ENCODE data around the gene RPS27L.

Gene RPS27L

DNA sequence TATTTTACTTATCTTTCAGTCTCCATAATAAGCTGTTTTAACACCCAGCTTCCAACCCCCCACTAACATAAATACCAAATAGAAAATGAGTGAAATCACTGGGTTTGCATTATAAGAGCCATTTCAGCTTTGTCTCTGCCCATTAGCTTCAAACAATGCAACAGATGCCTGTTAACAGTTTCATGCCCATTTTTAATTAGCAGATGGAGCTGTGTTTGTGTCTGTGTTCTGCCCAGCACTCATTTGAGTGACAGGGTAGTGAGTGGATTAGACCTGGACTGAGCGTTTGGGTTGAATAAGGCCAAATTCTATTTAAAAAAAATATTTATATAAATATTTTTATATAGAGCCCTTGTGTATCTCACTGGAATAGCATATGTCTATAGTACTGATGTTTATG, 39.6 kb upstream of the RPS27L start:
- peaks cover 56 to 97% (median 60%) of the 10 kb centered on the region in 10 experiments for H3K4me1 ChIP-seq
- no peaks in the 10 kb centered on the region for H3K27me3 ChIP-seq
- H3K36me3 ChIP-seq: peaks cover 18 to 42% (median 29%) of the 10 kb centered on the region in 11 experiments; a peak in 19 of 22 replicates
- H3K27ac ChIP-seq: no peak overlapping the region; a peak in 1 of 22 replicates
- H3K4me2 ChIP-seq: peak overlapping the region in 1 of 11 experiments; percentile 93; a peak in 1 of 22 replicates
- H4K20me1 ChIP-seq: peaks cover 0 to 100% (median 5%) of the 10 kb centered on the region in 11 experiments; a peak in 9 of 22 replicates
- peaks cover 0 to 6% (median 0%) of the 10 kb centered on the region in 11 experiments; a peak in 3 of 22 replicates for H3K9me3 ChIP-seq (replicated peaks in 1 of 11)
- no peak overlapping the region for H3K4me3 ChIP-seq
- H3K9ac ChIP-seq: no peak overlapping the region
- TF ChIP-seq Cebpa-rat (IDR thresholded peaks at IDR 0.05): no peak

DNA sequence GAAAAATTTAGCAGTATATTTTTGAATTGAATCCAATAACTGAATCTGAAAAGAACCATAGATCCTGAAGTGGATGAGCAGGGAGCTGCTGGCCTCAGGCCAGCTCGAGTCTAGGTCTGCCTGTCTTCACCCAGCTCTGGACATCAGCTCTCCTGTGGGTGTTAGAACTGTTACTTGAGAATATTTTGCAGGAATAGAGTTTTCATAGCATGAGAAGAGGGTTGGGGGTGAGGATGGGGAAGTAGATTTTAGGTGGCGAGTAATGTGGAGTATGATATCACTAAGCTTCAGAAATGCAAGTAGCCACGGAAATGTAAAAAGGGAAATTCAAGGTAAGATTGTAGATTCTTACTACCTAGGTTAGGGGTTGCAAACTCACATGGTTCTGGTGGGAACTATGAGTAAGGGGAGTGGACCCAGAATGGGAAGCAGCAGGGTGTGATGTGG, 38.3 kb upstream of the RPS27L start:
- H3K27ac ChIP-seq: peak overlapping the region in 8 of 11 experiments; percentile 11 to 81 (median 28); a peak in 12 of 22 replicates
- H4K20me1 ChIP-seq: peaks cover 0 to 100% (median 5%) of the 10 kb centered on the region in 11 experiments; a peak in 9 of 22 replicates
- peaks cover 58 to 94% (median 64%) of the 10 kb centered on the region in 10 experiments for H3K4me1 ChIP-seq
- H3K4me2 ChIP-seq: peak overlapping the region; percentile 62 to 96 (median 93)
- H3K4me3 ChIP-seq: no peak overlapping the region
- H3K27me3 ChIP-seq: no peaks in the 10 kb centered on the region
- H3K9ac ChIP-seq: no peak overlapping the region
- H3K9me3 ChIP-seq (replicated peaks in 1 of 11): peaks cover 0 to 4% (median 0%) of the 10 kb centered on the region in 11 experiments; a peak in 2 of 22 replicates
- H3K36me3 ChIP-seq: peaks cover 13 to 32% (median 19%) of the 10 kb centered on the region in 11 experiments; a peak in 19 of 22 replicates
- TF ChIP-seq Cebpa-rat (IDR thresholded peaks at IDR 0.05): no peak

DNA sequence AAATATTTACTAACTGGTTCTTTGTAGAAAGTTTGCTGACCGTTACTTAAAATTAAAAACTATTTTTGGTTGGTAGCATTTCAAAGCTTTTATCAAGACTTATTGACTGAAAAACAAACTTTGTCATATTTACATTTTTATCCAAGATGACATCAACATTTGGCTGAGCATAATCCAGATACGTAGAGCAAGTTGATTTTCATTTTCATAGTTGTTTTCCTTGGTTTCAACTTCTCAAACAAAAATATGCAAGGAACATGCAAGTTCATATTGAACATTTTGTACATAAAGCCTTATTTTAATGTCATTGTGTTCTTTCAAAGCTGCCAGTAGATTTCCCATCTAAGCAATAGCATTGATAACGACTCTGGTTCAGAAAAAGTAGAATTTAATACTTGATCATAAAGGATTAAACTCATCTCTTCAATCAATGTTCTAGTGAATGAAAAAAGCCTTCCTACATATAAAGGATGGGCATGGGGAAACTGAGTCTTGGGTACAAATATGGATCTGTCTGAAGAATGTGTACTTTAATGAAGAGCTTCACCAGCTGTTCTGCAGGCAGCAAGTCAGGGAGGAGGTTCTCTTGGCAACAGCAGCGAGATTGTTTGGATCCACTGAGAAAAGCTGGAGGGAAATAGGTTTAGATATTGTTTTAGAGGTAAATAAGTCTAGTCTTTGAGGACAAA, 37.7 kb upstream of the RPS27L start:
- TF ChIP-seq Cebpa-rat (IDR thresholded peaks at IDR 0.05): no peak
- Histone ChIP-seq H3K4me2 (peak overlapping the region; percentile 78 to 96 (median 93)), H3K9ac (no peak overlapping the region), H3K36me3 (peaks cover 12 to 27% (median 16%) of the 10 kb centered on the region in 11 experiments; a peak in 19 of 22 replicates), H3K4me3 (no peak overlapping the region), H3K9me3 (replicated peaks in 1 of 11) (no peaks in the 10 kb centered on the region), H3K27me3 (no peaks in the 10 kb centered on the region), H4K20me1 (peaks cover 0 to 97% (median 5%) of the 10 kb centered on the region in 11 experiments; a peak in 9 of 22 replicates), H3K4me1 (peaks cover 61 to 89% (median 68%) of the 10 kb centered on the region in 10 experiments), H3K27ac (peak overlapping the region in 10 of 11 experiments; percentile 19 to 86 (median 79); a peak in 17 of 22 replicates)

DNA sequence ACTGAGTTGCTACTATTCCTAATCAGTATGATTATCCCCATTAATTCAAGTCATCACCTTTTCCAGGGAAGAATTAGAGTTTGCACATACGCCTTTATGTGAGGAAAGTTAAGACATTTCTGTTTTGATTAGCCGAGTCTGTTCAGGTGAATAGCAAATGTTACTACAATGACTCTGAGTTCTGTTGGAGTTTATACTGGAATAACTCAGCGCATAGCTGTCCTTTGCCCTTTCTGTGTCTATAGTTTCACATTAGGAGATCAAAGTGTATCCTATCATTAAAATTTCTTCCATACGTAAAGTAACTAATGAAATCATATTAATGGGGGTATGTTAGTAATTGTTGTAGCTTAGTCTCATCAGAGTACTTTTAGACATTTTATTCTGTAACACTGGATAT, 37.0 kb upstream of the RPS27L start:
- H3K9me3 ChIP-seq (replicated peaks in 1 of 11): no peaks in the 10 kb centered on the region
- peaks cover 0 to 89% (median 5%) of the 10 kb centered on the region in 11 experiments; a peak in 9 of 22 replicates for H4K20me1 ChIP-seq
- H3K9ac ChIP-seq: peak overlapping the region in 10 of 11 experiments; percentile 22 to 70 (median 42); a peak in 15 of 22 replicates
- peaks cover 11 to 21% (median 14%) of the 10 kb centered on the region in 11 experiments; a peak in 19 of 22 replicates for H3K36me3 ChIP-seq
- peak overlapping the region; percentile 2 to 90 (median 44); a peak in 14 of 20 replicates for H3K4me3 ChIP-seq
- H3K27ac ChIP-seq: peak overlapping the region in 10 of 11 experiments; percentile 72 to 87 (median 81); a peak in 20 of 22 replicates
- H3K27me3 ChIP-seq: no peaks in the 10 kb centered on the region
- peaks cover 61 to 82% (median 69%) of the 10 kb centered on the region in 10 experiments for H3K4me1 ChIP-seq
- peak overlapping the region; percentile 78 to 96 (median 93) for H3K4me2 ChIP-seq
- no peak for TF ChIP-seq Cebpa-rat (IDR thresholded peaks at IDR 0.05)

DNA sequence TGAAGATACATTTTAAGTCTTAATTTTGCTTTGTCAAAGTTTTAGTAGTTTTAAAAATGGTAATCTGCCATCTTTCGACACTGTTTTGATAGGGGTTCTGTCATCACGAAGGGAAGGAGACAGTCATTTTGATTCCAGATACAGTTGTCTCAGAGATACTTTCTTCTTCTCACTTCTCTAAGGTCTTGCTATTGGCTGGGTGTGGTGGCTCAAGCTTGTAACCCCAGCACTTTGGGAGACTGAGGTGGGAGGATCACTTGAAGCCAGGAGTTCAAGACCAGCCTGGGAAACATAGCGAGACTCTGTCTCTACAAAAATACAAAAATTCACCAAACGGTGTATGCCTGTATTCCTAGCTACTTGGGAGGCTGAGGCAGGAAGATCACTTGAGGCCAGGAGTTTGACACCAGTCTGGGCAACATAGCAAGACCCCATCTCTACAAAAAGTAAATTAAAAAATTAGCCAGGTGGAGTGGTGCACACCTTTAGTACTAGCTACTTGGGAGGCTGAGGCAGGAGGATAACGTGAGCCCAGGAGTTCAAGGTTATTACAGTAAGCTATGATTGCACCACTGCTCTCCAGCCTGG, 35.4 kb upstream of the RPS27L start:
- Histone ChIP-seq H3K4me3 (peak overlapping the region in 3 of 10 experiments; percentile 84 to 90 (median 87); a peak in 7 of 20 replicates), H3K27ac (peak overlapping the region in 10 of 11 experiments; percentile 72 to 87 (median 81); a peak in 21 of 22 replicates), H3K36me3 (peaks cover 4 to 9% (median 5%) of the 10 kb centered on the region in 11 experiments; a peak in 18 of 22 replicates), H3K4me1 (peaks cover 68 to 78% (median 72%) of the 10 kb centered on the region in 10 experiments), H3K27me3 (no peaks in the 10 kb centered on the region), H3K9me3 (replicated peaks in 1 of 11) (no peaks in the 10 kb centered on the region), H3K4me2 (peak overlapping the region; percentile 78 to 96 (median 93)), H4K20me1 (peaks cover 0 to 73% (median 4%) of the 10 kb centered on the region in 11 experiments; a peak in 8 of 22 replicates), H3K9ac (peak overlapping the region in 9 of 11 experiments; percentile 45 to 89 (median 85); a peak in 13 of 22 replicates)
- no peak for TF ChIP-seq Cebpa-rat (IDR thresholded peaks at IDR 0.05)

DNA sequence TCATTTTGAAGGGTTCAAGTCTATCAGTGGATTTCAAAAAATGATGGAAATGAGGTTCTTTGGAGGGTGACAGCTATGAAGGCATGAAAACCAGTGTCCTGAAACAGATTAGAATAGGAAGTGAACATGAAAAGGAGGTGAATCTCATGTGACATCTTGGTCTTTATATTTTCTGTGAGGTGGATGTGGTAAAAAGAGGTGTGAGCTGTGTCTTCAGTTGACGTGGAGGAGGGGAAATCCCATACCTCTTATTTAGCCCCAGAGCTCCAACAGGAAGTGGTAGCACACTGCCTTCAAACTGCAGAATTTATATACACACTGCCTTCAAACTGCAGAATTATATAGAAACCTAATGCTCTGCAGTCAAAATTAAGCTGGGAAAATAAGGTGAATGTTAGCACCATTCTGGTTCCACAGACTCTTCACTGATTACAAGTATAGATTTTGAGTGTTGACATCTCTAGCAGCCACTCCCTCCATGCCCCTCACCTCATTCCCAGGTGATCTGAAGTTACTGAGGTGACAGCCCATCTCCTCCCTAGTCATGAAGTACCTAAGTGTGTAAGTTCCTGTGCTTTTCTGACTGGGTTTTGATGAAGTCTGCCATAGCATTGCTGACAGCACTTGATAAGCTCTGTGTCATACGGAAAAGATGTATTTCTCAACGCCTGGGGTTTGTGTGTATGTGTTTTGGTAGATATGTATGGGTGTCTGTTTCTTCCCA, 34.8 kb upstream of the RPS27L start:
- TF ChIP-seq Cebpa-rat (IDR thresholded peaks at IDR 0.05): no peak
- Histone ChIP-seq H3K27ac (peak overlapping the region in 10 of 11 experiments; percentile 72 to 87 (median 81); a peak in 20 of 22 replicates), H3K9ac (peak overlapping the region; percentile 2 to 89 (median 85); a peak in 19 of 22 replicates), H3K27me3 (no peaks in the 10 kb centered on the region), H3K4me3 (peak overlapping the region; percentile 75 to 90 (median 82); a peak in 19 of 20 replicates), H3K4me1 (peaks cover 66 to 78% (median 70%) of the 10 kb centered on the region in 10 experiments), H3K9me3 (replicated peaks in 1 of 11) (no peaks in the 10 kb centered on the region), H4K20me1 (peaks cover 0 to 67% (median 4%) of the 10 kb centered on the region in 11 experiments; a peak in 8 of 22 replicates), H3K36me3 (peaks cover 0 to 3% (median 0%) of the 10 kb centered on the region in 11 experiments; a peak in 2 of 22 replicates), H3K4me2 (peak overlapping the region; percentile 78 to 96 (median 93))

DNA sequence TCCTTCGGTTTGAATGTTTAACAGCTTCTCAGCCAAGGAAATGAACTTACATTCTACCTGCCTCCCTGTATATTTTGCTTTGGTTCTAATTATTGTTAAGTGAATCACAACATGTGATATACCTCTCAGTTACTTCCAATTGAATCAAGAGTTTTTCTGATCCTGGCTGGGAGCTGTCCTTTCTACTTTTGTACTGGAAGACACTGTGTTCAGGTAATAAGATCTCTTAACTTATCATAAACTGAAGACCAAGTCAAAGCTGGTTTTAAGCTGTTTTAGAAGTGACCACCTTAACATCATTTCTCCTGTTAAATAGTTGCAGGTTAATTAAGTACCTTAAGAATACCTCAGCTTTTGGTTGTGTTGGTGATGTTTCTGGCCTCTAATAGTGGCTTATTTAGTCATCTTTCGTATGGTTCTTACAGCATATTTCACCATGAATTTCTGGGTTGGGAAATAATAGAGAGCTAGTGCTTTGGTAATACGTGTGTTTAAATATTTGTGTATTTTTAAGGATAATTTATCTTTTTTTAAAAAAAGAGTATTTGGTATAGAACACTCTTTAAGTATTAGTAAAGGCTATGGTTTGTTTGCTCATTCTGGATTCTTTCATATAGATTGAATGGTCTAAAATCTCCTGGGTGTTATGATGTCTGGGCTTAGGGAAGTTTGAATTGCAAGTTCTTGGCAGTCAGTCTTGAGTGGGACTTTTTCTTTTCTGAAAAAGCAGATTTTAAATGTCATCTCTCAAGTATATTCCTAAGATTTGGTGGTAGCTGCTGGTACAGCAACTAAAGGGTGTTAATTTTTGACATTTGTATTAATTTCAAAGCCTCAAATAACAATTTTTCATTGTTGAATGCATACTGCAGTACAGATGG, 33.7 kb upstream of the RPS27L start:
- no peak for TF ChIP-seq Cebpa-rat (IDR thresholded peaks at IDR 0.05)
- Histone ChIP-seq H3K4me3 (peak overlapping the region; percentile 75 to 90 (median 82)), H3K36me3 (no peaks in the 10 kb centered on the region; a peak in 1 of 22 replicates), H4K20me1 (peaks cover 0 to 56% (median 0%) of the 10 kb centered on the region in 11 experiments; a peak in 8 of 22 replicates), H3K27ac (peak overlapping the region; percentile 72 to 87 (median 81); a peak in 21 of 22 replicates), H3K27me3 (no peaks in the 10 kb centered on the region), H3K9me3 (replicated peaks in 1 of 11) (no peaks in the 10 kb centered on the region), H3K9ac (peak overlapping the region; percentile 76 to 89 (median 85)), H3K4me1 (peaks cover 57 to 69% (median 63%) of the 10 kb centered on the region in 10 experiments), H3K4me2 (peak overlapping the region; percentile 78 to 96 (median 93))
